Measurements from ENCODE around the gene BOK.

The BOK gene

GRCh38 chr2:241558532-241559322 is at the start of gene BOK:
Gene BOK, plus strand, starts transcription at chr2:241558745. Its CDS starts 739 bp downstream, at chr2:241559484.
- no peak within 1 kb of the TSS for H3K27ac ChIP-seq
- no peak for TF ChIP-seq FOXP2 (optimal IDR thresholded peaks at IDR 0.05; ENCODE audit: control extremely low read depth, extremely low read length, insufficient read depth)
- TF ChIP-seq POLR2AphosphoS5 (IDR thresholded peaks at IDR 0.05; ENCODE audit: borderline replicate concordance, low read depth, low read length): no peak
- TF ChIP-seq EZH2 (IDR thresholded peaks at IDR 0.05): no peak
- H3K9ac ChIP-seq (ENCODE audit: insufficient read length): peak within 1 kb of the TSS; percentile 74
- H3K4me3 ChIP-seq: peak within 1 kb of the TSS; percentile 91
- H3K9me3 ChIP-seq (ENCODE audit: low read depth, low read length): 0 out of 2 replicates have a peak, but pooled peaks cover 3% of the 10 kb centered on the region
- no peak for DNase-seq (ENCODE audit: low read depth, low spot score)
- no peaks in the 10 kb centered on the region for H3K36me3 ChIP-seq (ENCODE audit: insufficient read depth, low read length)

DNA sequence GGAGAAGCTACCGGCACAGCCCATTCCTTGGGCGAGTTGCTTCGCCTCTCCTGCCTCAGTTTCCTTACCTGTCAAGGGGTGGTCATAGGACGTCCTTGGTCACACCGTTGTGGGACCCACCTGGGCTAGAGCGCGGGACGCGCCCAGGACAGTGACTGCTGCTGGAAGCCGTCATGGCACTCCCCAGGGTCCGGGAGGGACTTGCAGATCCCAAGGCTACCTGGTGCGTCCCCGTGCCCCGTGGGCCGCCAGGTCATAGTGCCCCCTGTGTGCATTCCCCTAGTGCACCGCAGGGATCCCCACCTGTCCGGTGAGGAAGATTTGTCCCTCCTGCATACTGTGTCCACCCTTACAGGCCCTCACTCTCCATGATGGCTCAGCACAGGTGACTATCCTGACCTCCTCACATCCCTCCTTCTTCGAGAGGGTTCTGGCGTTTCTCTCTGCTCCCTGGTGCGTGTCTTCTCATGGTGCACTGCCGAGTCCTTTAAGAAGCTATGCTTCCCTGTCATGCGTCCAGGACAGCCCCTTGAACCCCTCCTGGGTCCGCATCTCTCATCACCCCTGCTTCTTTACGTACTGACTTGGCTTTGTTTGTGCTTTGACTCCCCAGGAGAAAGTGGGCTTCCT is 49.3 kb upstream of the BOK start:
- no peak for DNase-seq (ENCODE audit: low read depth, low spot score)
- TF ChIP-seq POLR2AphosphoS5 (IDR thresholded peaks at IDR 0.05; ENCODE audit: borderline replicate concordance, low read depth, low read length) (no peak), EZH2 (IDR thresholded peaks at IDR 0.05) (no peak), FOXP2 (optimal IDR thresholded peaks at IDR 0.05; ENCODE audit: control extremely low read depth, extremely low read length, insufficient read depth) (no peak)
- Histone ChIP-seq H3K4me3 (peak overlapping the region; percentile 83), H3K9ac (ENCODE audit: insufficient read length) (peak overlapping the region; percentile 73), H3K9me3 (ENCODE audit: low read depth, low read length) (no peaks in the 10 kb centered on the region), H3K27ac (peak overlapping the region; percentile 85), H3K36me3 (ENCODE audit: insufficient read depth, low read length) (peaks cover under 1% of the 10 kb centered on the region; the same call in 1 of the 2 replicates)

GRCh38 chr2:241511091-241511741 is 47.3 kb upstream of the BOK start:
- Histone ChIP-seq H3K9ac (ENCODE audit: insufficient read length) (no peak overlapping the region), H3K36me3 (ENCODE audit: insufficient read depth, low read length) (no peaks in the 10 kb centered on the region), H3K9me3 (ENCODE audit: low read depth, low read length) (no peaks in the 10 kb centered on the region), H3K4me3 (no peak overlapping the region), H3K27ac (no peak overlapping the region)
- TF ChIP-seq POLR2AphosphoS5 (IDR thresholded peaks at IDR 0.05; ENCODE audit: borderline replicate concordance, low read depth, low read length) (no peak), EZH2 (IDR thresholded peaks at IDR 0.05) (no peak), FOXP2 (optimal IDR thresholded peaks at IDR 0.05; ENCODE audit: control extremely low read depth, extremely low read length, insufficient read depth) (no peak)
- no peak for DNase-seq (ENCODE audit: low read depth, low spot score)

DNA sequence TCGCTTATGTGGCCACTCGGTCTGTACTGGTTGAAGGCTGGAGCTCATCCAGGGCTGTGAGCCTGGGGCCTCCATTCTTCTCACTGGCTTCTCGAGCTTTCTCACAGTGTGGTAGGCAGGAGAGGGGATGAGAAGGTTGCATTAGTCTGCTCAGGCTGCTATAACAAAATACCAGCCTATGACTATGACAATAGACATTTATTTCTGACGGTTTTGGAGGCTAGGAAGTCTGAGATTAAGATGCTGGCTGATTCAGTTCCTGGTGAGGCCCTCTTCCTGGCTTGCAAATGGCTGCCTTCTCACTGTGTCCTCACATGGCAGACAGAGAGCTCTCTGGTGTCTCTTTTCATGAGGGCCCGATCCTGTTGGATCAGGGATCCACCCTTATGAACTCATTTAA is 44.0 kb upstream of the BOK start:
- Histone ChIP-seq H3K4me3 (no peak overlapping the region), H3K36me3 (ENCODE audit: insufficient read depth, low read length) (no peaks in the 10 kb centered on the region), H3K27ac (no peak overlapping the region), H3K9me3 (ENCODE audit: low read depth, low read length) (no peaks in the 10 kb centered on the region), H3K9ac (ENCODE audit: insufficient read length) (no peak overlapping the region)
- TF ChIP-seq FOXP2 (optimal IDR thresholded peaks at IDR 0.05; ENCODE audit: control extremely low read depth, extremely low read length, insufficient read depth) (no peak), EZH2 (IDR thresholded peaks at IDR 0.05) (no peak), POLR2AphosphoS5 (IDR thresholded peaks at IDR 0.05; ENCODE audit: borderline replicate concordance, low read depth, low read length) (no peak)
- no peak for DNase-seq (ENCODE audit: low read depth, low spot score)

GRCh38 chr2:241514986-241515737 is 43.4 kb upstream of the BOK start:
- Histone ChIP-seq H3K9me3 (ENCODE audit: low read depth, low read length) (no peaks in the 10 kb centered on the region), H3K4me3 (no peak overlapping the region), H3K27ac (peak overlapping the region; percentile 15; the same call in 1 of the 2 replicates), H3K9ac (ENCODE audit: insufficient read length) (no peak overlapping the region), H3K36me3 (ENCODE audit: insufficient read depth, low read length) (no peaks in the 10 kb centered on the region)
- no peak for DNase-seq (ENCODE audit: low read depth, low spot score)
- TF ChIP-seq POLR2AphosphoS5 (IDR thresholded peaks at IDR 0.05; ENCODE audit: borderline replicate concordance, low read depth, low read length) (no peak), EZH2 (IDR thresholded peaks at IDR 0.05) (no peak), FOXP2 (optimal IDR thresholded peaks at IDR 0.05; ENCODE audit: control extremely low read depth, extremely low read length, insufficient read depth) (no peak)

DNA sequence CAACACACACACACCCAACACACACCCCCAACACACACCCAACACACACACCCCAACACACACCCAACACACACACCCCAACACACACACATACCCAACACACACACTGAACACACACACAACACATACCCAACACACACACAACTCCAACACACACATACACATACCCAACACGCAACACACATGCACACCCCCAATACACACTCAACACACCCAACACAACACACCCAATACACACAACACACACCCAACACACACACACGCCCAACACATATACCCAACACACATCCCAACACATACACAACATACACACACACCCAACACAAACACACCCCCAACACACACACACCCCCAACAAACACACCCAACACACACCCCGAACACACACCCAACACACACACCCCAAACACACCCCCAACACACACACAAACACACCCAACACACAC is 42.0 kb upstream of the BOK start:
- Histone ChIP-seq H3K36me3 (ENCODE audit: insufficient read depth, low read length) (no peaks in the 10 kb centered on the region), H3K9me3 (ENCODE audit: low read depth, low read length) (no peaks in the 10 kb centered on the region), H3K9ac (ENCODE audit: insufficient read length) (no peak overlapping the region), H3K4me3 (no peak overlapping the region), H3K27ac (no peak overlapping the region)
- TF ChIP-seq EZH2 (IDR thresholded peaks at IDR 0.05) (no peak), FOXP2 (optimal IDR thresholded peaks at IDR 0.05; ENCODE audit: control extremely low read depth, extremely low read length, insufficient read depth) (no peak), POLR2AphosphoS5 (IDR thresholded peaks at IDR 0.05; ENCODE audit: borderline replicate concordance, low read depth, low read length) (no peak)
- DNase-seq (ENCODE audit: low read depth, low spot score): no peak

DNA sequence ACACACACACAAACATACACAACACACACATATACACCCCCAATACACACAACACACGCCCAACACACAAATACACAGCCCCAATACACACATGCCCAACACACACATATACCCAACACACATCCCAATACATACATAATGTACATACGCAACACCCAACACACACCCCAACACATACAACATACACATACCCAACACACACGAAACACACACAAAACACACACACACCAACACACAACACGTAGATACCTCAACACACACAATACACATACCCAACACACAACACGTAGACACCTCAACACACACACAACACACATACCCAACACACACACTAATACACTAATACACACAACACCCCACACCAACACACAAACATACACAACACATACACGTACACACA is 41.2 kb upstream of the BOK start:
- Histone ChIP-seq H3K9me3 (ENCODE audit: low read depth, low read length) (no peaks in the 10 kb centered on the region), H3K27ac (no peak overlapping the region), H3K36me3 (ENCODE audit: insufficient read depth, low read length) (no peaks in the 10 kb centered on the region), H3K4me3 (no peak overlapping the region), H3K9ac (ENCODE audit: insufficient read length) (no peak overlapping the region)
- TF ChIP-seq POLR2AphosphoS5 (IDR thresholded peaks at IDR 0.05; ENCODE audit: borderline replicate concordance, low read depth, low read length) (no peak), EZH2 (IDR thresholded peaks at IDR 0.05) (no peak), FOXP2 (optimal IDR thresholded peaks at IDR 0.05; ENCODE audit: control extremely low read depth, extremely low read length, insufficient read depth) (no peak)
- DNase-seq (ENCODE audit: low read depth, low spot score): no peak
